Dermis microvascular lymphatic vessel endothelial cell (primary cell): ENCODE measurements around the gene CHRNE. TPM values are rescaled to one million over a fixed set of nuclear protein-coding genes. Genes with fewer than 3 reads are reported as not detected.

Experiments
- DNase-seq, 2 donors: peaks; one replicate each; pipeline versions ENCODE4 v3.0.0 to v3.0.0-alpha.2; 2010; ENCODE audit warnings: low read depth in 2 of 2
- total RNA-seq: library from RNA; depleted of rRNA; stranded (reverse); fragments of >200 nt; gene quantifications from 2 replicates; pipeline ENCODE4 v1.2.1, GENCODE V29; 2014

CHRNE gene
- 0.90 and 1.1 TPM in 2 replicates for total RNA-seq

- peak; percentile 76 to 87 for DNase-seq
These were observed at the start of gene CHRNE for GRCh38 chr17:4903051-4903818. Gene CHRNE, minus strand, starts transcription at chr17:4903098. Its CDS starts 35 bp downstream, at chr17:4903063.

- no peak for DNase-seq
These were observed 48.6 kb upstream of the CHRNE start for GRCh38 chr17:4951486-4951885.

- DNase-seq, result no peak
These were observed 47.9 kb upstream of the CHRNE start, which contains the start of gene ENO3 for GRCh38 chr17:4950746-4951204. Gene ENO3, plus strand, starts transcription at chr17:4951119. Its CDS starts 711 bp downstream, at chr17:4951830.

- DNase-seq, result peak in 1 of 2 donors; percentile 64
These were observed 47.3 kb upstream of the CHRNE start for GRCh38 chr17:4950075-4950745.

- DNase-seq, result peak in 1 of 2 donors; percentile 69
These were observed 46.6 kb upstream of the CHRNE start for GRCh38 chr17:4949321-4950074.

- DNase-seq, result peak; percentile 55 to 90
These were observed 46.0 kb upstream of the CHRNE start for GRCh38 chr17:4948931-4949320.

- peak; percentile 85 to 90 for DNase-seq
These were observed 45.5 kb upstream of the CHRNE start, which contains the start of gene PFN1 for GRCh38 chr17:4948166-4948930. Gene PFN1, minus strand, starts transcription at chr17:4948530. Its CDS starts 136 bp downstream, at chr17:4948394.

- peak; percentile 31 to 45 for DNase-seq
These were observed 44.7 kb upstream of the CHRNE start for GRCh38 chr17:4947411-4948165.

GRCh38 chr17:4947010-4947410, 44.1 kb upstream of the CHRNE start:
- peak in 1 of 2 donors; percentile 19 for DNase-seq

- DNase-seq, result no peak
These were observed 43.5 kb upstream of the CHRNE start for GRCh38 chr17:4946312-4946976.

- DNase-seq, result no peak
These were observed 43.0 kb upstream of the CHRNE start for GRCh38 chr17:4945944-4946280.

- peak in 1 of 2 donors; percentile 85 for DNase-seq
These were observed 42.5 kb upstream of the CHRNE start for GRCh38 chr17:4945176-4945943.

GRCh38 chr17:4944554-4945175, 41.8 kb upstream of the CHRNE start:
- DNase-seq, result no peak

GRCh38 chr17:4944163-4944553, 41.3 kb upstream of the CHRNE start:
- no peak for DNase-seq

- DNase-seq, result no peak
These were observed 40.0 kb upstream of the CHRNE start for GRCh38 chr17:4942760-4943508.

GRCh38 chr17:4941319-4941610, 38.4 kb upstream of the CHRNE start:
- DNase-seq, result no peak

- no peak for DNase-seq
These were observed 37.8 kb upstream of the CHRNE start for GRCh38 chr17:4940555-4941318.
